GM12878 (cell line): Measurements from ENCODE around the gene ANGEL2. TPM values are rescaled to one million over a fixed set of nuclear protein-coding genes. Genes with fewer than 3 reads are reported as not detected.

Source experiments
- ATF7 ChIP-seq: fragments of 450-650 bp; IDR thresholded peaks from 2 replicates; pipeline ENCODE4 v1.6.1; 2016; ENCODE audit warnings: low read depth, mild to moderate bottlenecking
- BACH1 ChIP-seq: fragments of 450-650 bp; IDR thresholded peaks from 2 replicates; pipeline ENCODE4 v1.6.1; 2017; ENCODE audit warnings: mild to moderate bottlenecking, borderline replicate concordance
- BCL3 ChIP-seq: IDR thresholded peaks from 2 replicates; pipeline ENCODE4 v1.6.1; 2011; ENCODE audit warnings: borderline replicate concordance, low read depth, mild to moderate bottlenecking, moderate library complexity, low read length; ENCODE audit not compliant: insufficient read depth, poor library complexity, severe bottlenecking
- BMI1 ChIP-seq: fragments of 450-650 bp; IDR thresholded peaks from 2 replicates; pipeline ENCODE4 v1.6.1; 2016; ENCODE audit warnings: mild to moderate bottlenecking, moderate library complexity, borderline replicate concordance
- CBX3 ChIP-seq: fragments of 200-600 bp; sonication (generic); IDR thresholded peaks from 2 replicates; pipeline ENCODE4 v1.6.1; 2016; ENCODE audit warnings: low read depth, borderline replicate concordance
- CEBPZ ChIP-seq: fragments of 150-350 bp; IDR thresholded peaks from 2 replicates; pipeline ENCODE4 v1.6.1; 2016; ENCODE audit warnings: low read depth, low read length
- CHD1 ChIP-seq: IDR thresholded peaks from 2 replicates; pipeline ENCODE4 v1.6.1; 2012; ENCODE audit warnings: low read depth, low read length, improper control_type of control experiment
- DPF2 ChIP-seq: fragments of 450-650 bp; IDR thresholded peaks from 2 replicates; pipeline ENCODE4 v1.6.1; 2017; ENCODE audit warnings: mild to moderate bottlenecking
- EGR1 ChIP-seq, 2 experiments: IDR thresholded peaks; 1 replicate in 1 of 2; 2 replicates in 1 of 2; pipeline ENCODE4 v1.6.1; 2011 to 2012; ENCODE audit warnings: low read depth in 2 of 2, low read length in 2 of 2, borderline replicate concordance in 1 of 2, mild to moderate bottlenecking in 1 of 2, moderate library complexity in 1 of 2
- FOXK2 ChIP-seq: fragments of 450-650 bp; IDR thresholded peaks from 2 replicates; pipeline ENCODE4 v1.6.1; 2017; ENCODE audit warnings: mild to moderate bottlenecking, moderate library complexity
- HCFC1 ChIP-seq: fragments of 150-350 bp; IDR thresholded peaks from 2 replicates; pipeline ENCODE4 v1.6.1; 2014; ENCODE audit warnings: low read length
- HSF1 ChIP-seq: fragments of 150-350 bp; IDR thresholded peaks from 2 replicates; pipeline ENCODE4 v1.6.1; 2014; ENCODE audit warnings: mild to moderate bottlenecking, low read depth, low read length
- KDM1A ChIP-seq: fragments of 200-600 bp; sonication (generic); IDR thresholded peaks from 2 replicates; pipeline ENCODE4 v1.6.1; 2016; ENCODE audit warnings: borderline replicate concordance
- MLLT1 ChIP-seq: fragments of 450-650 bp; IDR thresholded peaks from 2 replicates; pipeline ENCODE4 v1.6.1; 2016; ENCODE audit warnings: mild to moderate bottlenecking
- RAD21 ChIP-seq: IDR thresholded peaks from 2 replicates; pipeline ENCODE4 v1.6.1; 2011; ENCODE audit warnings: mild to moderate bottlenecking, low read depth, low read length, moderate library complexity; ENCODE audit not compliant: insufficient read depth
- RBBP5 ChIP-seq: fragments of 200-600 bp; sonication (generic); conservative IDR thresholded peaks from 2 replicates; pipeline ENCODE4 v1.6.1; 2016
- RELA ChIP-seq: fragments of 450-650 bp; IDR thresholded peaks from 2 replicates; pipeline ENCODE4 v1.8.0; 2014; ENCODE audit warnings: borderline replicate concordance; ENCODE audit not compliant: partially characterized antibody
- SIN3A ChIP-seq: IDR thresholded peaks from 2 replicates; pipeline ENCODE4 v1.6.1; 2012; ENCODE audit warnings: low read depth, low read length, improper control_type of control experiment
- TCF12 ChIP-seq: IDR thresholded peaks from 2 replicates; pipeline ENCODE4 v1.6.1; 2011; ENCODE audit warnings: low read depth, mild to moderate bottlenecking, low read length
- YY1 ChIP-seq: IDR thresholded peaks from 2 replicates; pipeline ENCODE4 v1.6.1; 2011; ENCODE audit warnings: low read depth, mild to moderate bottlenecking, low read length
- ZBTB4 ChIP-seq: fragments of 450-650 bp; formaldehyde crosslinking; IDR thresholded peaks from 2 replicates; pipeline ENCODE4 v1.4.0; 2022; ENCODE audit warnings: mild to moderate bottlenecking, moderate library complexity
- ZZZ3 ChIP-seq: IDR thresholded peaks from 2 replicates; pipeline ENCODE4 v1.6.1; 2011; ENCODE audit warnings: low read depth; ENCODE audit not compliant: control insufficient read depth, insufficient read length
- polyA plus RNA-seq, 11 experiments: library from polyadenylated mRNA; depleted of rRNA in 4 of 11; unstranded in 6 of 11; stranded (reverse) in 5 of 11; fragments of >200 nt; fragmentation: Nextera tagmentation in 4 of 11; fragmentation: Illumina TruSeq in 1 of 11; extraction: Ambion mirVana in 4 of 11; extraction: Trizol in 1 of 11; gene quantifications; 1 replicate in 1 of 11; 2 replicates in 10 of 11; pipeline versions ENCODE4 v1.2.1 to v1.2.3, GENCODE V29; 2011 to 2016; ENCODE audit warnings: inconsistent platforms in 2 of 11, missing spikeins in 2 of 11, low read depth in 1 of 11
- total RNA-seq, 4 experiments: library from RNA; depleted of rRNA in 3 of 4; stranded (reverse); fragments of >200 nt in 3 of 4; fragmentation: Illumina TruSeq in 1 of 4; extraction: Trizol in 1 of 4; gene quantifications; 2 replicates each; pipeline versions ENCODE4 v1.2.1 to v1.2.3, GENCODE V29; 2013 to 2021

ANGEL2 gene
- total and polyA plus RNA-seq, 10 of the 15 experiments (the other 5 are each of a cell fraction or from before 2014, with no cell fraction given) = 6.3 to 53.9 (median 30.7) TPM

GRCh38 chr1:212955098-212955497, 60.6 kb downstream of the ANGEL2 start (continued):
- TF ChIP-seq RBBP5 (no peak), CEBPZ (no peak), YY1 (peak; percentile 51; the same call in 1 of the 2 replicates), ZZZ3 (no peak), DPF2 (no peak), CBX3 (no peak), MLLT1 (no peak), FOXK2 (no peak), EGR1 (IDR thresholded peaks at IDR 0.05; ENCODE audit: borderline replicate concordance in 1 of 2, low read depth in 2 of 2, low read length in 2 of 2) (no peak), RAD21 (no peak), BMI1 (no peak), SIN3A (no peak), TCF12 (no peak), HCFC1 (no peak), KDM1A (no peak), RELA (peak; percentile 81), CHD1 (no peak), BCL3 (no peak), ATF7 (no peak), BACH1 (no peak), ZBTB4 (CRISPR knock-in tag) (no peak), HSF1 (no peak)
